ENCODE measurements around the gene MAGI3.
"Not testable (repeated sequence)": the region's sequence is repeated elsewhere in the genome, so short reads cannot be mapped to it uniquely, and the experiment has no call there.

MAGI3 gene

DNA sequence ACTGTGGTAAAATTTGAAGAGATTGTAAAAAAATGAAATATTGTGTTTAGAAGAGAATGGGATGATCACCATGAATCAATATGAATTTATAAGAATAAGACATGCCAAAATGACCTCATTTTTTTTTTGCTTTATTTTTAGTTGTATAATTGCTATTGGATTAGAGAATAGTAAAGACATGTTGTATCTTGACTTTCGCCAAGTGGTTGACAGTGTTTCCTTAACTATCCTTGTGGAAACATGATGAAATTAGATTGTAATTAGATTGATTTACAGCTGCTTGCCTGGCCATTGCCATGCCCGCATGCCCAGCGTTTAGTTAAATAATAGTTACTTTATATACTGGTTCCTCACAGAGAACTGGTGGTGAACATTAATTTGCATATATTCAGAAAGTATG, 154.9 kb downstream of the MAGI3 start:
- no peak for TF ChIP-seq JUND (IDR thresholded peaks at IDR 0.05; ENCODE audit: low read depth)
- in situ Hi-C loops (cut with HindIII; ENCODE audit: low pct_unique_long_range_greater_than_20kb, low sequenced_read_pairs): no loop called here
- no peak for DNase-seq (ENCODE audit: low read depth in 1 of 2, low spot score in 1 of 2)

DNA sequence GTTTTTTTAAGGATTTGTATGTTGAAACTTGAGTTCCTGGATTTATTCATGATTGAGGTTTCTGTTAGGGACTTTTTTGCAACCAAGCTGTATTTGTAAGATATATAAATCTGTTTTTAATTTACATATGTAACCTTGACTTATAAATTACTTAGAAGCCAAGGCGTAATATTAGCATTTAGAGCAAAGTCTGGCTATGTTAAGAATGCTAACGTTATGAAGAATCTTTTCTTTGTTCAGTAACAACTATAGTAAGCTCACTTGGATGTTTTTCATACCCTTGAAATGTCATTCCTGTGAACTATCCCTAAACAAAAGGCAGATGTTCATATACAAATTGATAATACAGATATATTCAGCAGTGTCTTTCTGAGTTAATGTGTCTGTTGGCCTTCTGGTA, 155.3 kb downstream of the MAGI3 start:
- TF ChIP-seq JUND (IDR thresholded peaks at IDR 0.05; ENCODE audit: low read depth): no peak
- in situ Hi-C loops (cut with HindIII; ENCODE audit: low pct_unique_long_range_greater_than_20kb, low sequenced_read_pairs): no loop called here
- DNase-seq (ENCODE audit: low read depth in 1 of 2, low spot score in 1 of 2): no peak

DNA sequence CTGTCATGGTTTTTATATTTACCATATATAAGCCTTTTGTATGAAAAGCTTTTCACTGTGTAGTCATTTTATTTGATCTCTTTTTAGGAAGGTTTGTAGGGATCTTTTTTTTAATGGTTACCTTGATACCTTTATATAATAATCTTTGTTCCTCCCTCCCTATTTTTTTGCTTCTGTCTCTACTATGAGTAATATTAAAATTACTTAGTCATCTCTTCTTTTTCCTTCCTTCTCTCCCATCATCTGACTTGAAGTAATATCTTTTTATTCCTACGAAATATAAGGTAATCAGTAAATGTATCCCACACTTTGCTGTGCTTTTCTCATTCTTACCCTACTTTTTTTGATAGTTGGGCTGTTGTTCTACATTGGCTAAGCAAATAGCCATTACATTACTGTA, 161.4 kb downstream of the MAGI3 start:
- DNase-seq (ENCODE audit: low read depth in 1 of 2, low spot score in 1 of 2): no peak
- in situ Hi-C loops (cut with HindIII; ENCODE audit: low pct_unique_long_range_greater_than_20kb, low sequenced_read_pairs): no loop called here

DNA sequence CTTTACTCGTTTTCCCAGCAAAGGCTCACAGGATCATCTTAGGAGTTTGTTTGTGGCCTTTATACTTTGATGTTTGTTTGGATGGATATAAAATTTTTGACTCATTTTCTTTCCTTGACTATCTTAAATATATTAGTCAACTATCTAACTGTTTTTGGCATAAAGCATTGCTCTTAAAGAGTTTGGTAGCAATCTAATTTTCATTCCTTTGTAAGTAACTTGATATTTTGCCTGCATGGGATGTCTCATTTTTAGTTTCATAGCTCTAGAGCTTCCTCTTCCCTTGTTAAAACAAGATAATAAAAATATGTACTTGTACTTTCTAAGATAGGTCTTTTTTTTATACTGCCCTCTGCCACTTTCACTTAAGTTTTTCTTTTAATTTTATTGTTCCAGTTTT, 161.9 kb downstream of the MAGI3 start:
- in situ Hi-C loops (cut with HindIII; ENCODE audit: low pct_unique_long_range_greater_than_20kb, low sequenced_read_pairs): no loop called here
- no peak for DNase-seq (ENCODE audit: low read depth in 1 of 2, low spot score in 1 of 2)

More for the DNA sequence above, 161.4 kb downstream of the MAGI3 start:
- no peak for TF ChIP-seq JUND (IDR thresholded peaks at IDR 0.05; ENCODE audit: low read depth)

DNA sequence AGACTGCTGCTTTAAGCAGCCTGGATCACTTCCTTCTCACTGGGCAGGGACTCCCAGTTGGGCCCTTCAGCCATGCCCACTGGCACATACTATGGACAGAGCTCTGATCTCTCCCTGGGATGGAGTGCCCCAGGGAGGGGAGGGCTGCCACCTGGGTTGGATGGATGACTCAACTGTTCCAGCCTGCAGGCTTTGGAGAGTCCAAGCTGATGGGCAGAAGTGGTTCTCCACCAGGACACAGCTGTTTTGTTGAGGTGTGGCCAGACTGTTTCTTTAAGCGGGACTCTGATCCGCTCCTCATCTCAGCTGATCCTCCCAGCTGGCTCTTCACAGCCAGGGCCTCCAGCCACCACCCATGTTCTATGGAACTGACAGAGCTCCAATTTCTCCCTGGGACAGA, 166.9 kb downstream of the MAGI3 start:
- in situ Hi-C loops (cut with HindIII; ENCODE audit: low pct_unique_long_range_greater_than_20kb, low sequenced_read_pairs): no loop called here
- no peak for DNase-seq (ENCODE audit: low read depth in 1 of 2, low spot score in 1 of 2)
- TF ChIP-seq JUND (IDR thresholded peaks at IDR 0.05; ENCODE audit: low read depth): no peak

More for the DNA sequence above, 161.9 kb downstream of the MAGI3 start:
- TF ChIP-seq JUND (IDR thresholded peaks at IDR 0.05; ENCODE audit: low read depth): no peak

DNA sequence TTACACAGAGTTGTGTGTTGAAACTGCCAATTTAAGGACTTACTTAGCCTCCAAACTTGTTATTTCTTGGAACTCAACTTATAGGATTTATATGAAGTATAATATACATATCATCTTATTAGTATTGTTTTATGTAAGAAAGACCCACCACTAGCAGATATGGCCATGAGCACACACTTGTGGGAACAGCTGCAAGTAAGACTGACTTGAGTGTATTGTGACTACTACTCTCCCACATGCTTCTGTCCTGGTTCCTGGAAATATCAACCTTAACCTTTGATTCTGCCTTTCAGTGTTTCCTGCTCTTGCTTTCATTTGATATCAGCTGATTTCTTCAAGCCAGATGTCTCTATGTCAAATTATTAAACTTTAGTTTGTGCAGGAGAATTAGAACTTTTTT, 175.3 kb downstream of the MAGI3 start:
- in situ Hi-C loops (cut with HindIII; ENCODE audit: low pct_unique_long_range_greater_than_20kb, low sequenced_read_pairs): no loop called here
- TF ChIP-seq JUND (IDR thresholded peaks at IDR 0.05; ENCODE audit: low read depth): no peak
- DNase-seq (ENCODE audit: low read depth in 1 of 2, low spot score in 1 of 2): no peak

DNA sequence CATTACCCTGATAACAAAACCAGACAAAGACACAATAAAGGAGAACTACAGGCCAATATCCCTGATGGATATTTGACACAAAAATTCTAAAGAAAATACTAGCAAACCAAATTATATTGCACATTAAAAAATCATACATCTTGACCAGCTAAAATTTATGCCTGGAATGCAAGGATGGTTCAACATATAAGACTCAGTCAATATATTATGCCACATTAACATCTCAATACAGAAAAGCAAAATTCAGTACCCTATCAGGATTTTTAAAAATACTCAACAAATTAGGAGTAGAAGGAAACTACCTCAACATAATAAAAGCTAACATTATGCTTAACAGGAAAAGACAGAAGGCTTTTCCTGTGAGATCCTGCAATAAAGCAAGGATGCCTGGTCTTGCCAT, 177.1 kb downstream of the MAGI3 start:
- in situ Hi-C loops (cut with HindIII; ENCODE audit: low pct_unique_long_range_greater_than_20kb, low sequenced_read_pairs): no loop called here
- no peak for DNase-seq (ENCODE audit: low read depth in 1 of 2, low spot score in 1 of 2)
- TF ChIP-seq JUND (IDR thresholded peaks at IDR 0.05; ENCODE audit: low read depth): no peak

DNA sequence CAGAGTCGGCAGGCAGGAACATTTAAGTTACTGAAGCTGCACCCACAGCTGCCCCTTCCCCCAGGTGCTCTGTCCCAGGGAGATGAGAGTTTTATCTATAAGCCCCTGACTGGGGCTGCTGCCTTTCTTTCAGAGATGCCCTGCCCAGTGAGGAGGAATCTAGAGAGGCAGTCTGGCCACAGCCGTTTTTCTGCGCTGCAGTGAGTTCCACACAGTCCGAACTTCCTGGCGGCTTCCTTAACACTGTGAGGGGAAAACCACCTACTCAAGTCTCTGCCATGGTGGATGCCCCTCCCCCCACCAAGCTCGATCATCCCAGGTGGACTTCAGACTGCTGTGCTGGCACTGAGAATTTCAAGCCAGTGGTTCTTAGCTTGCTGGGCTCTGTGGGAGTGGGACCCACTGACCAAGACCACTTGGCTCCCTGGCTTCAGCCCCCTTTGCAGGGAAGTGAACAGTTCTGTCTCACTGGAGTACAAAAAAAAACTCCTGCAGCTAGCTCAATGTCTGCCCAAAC, 185.5 kb downstream of the MAGI3 start:
- DNase-seq (ENCODE audit: low read depth in 1 of 2, low spot score in 1 of 2); in situ Hi-C loops (cut with HindIII; ENCODE audit: low pct_unique_long_range_greater_than_20kb, low sequenced_read_pairs): not testable (repeated sequence)

DNA sequence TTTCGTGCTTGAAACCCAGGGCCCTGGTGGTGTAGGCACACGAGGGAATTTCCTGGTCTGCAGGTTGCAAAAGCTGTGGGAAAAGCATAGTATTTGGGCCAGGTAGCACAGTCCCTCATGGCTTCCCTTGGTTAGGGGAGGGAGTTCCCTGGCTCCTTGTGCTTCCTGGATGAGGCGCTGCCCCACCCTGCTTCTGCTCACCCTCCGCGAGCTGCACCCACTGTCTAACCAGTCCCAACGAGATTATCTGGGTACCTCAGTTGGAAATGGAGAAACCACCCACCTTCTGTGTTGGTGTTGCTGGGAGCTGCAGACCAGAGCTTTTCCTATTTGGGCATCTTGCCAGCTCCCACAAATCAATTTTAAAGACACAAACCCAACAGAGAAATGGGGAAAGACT, 186.0 kb downstream of the MAGI3 start:
- peak in 1 of 2 experiments; percentile 2 for DNase-seq (ENCODE audit: low read depth in 1 of 2, low spot score in 1 of 2)
- no peak for TF ChIP-seq JUND (IDR thresholded peaks at IDR 0.05; ENCODE audit: low read depth)
- in situ Hi-C loops (cut with HindIII; ENCODE audit: low pct_unique_long_range_greater_than_20kb, low sequenced_read_pairs): no loop called here

DNA sequence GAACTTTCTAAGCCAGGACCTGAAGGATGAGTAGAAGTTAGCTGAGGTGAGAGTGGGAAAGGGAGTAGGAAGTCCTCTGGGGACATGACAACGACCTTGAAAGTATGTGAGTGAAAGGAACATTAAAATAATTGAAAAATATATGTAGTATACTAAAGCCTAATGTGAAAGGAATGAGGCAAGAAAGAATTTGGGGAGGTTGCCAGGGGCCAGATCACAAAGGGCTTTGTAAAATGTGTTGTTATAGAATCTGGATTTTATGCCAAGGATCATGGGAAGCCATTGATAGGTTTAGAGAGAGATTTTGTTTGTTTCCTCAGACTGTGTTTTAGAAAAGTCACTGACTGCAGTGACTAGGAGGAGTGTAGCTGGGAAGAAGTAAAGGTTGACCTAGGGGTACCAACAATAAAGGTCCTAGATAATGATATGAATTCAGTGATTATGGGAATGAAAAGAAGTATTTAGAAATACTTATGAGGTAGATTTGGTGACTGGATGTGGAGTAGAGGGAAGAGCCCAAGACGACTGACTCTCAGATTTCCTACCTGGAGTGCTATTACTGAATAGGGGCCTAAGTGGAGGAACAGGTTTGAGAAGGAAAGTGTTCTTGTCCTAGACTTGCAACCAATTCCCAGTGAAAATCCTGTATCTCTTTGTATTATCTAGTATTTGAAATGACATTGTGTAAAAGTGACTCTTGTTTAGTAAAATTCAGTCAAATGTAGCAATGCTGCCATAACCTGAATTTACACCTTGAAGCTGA, 189.1 kb downstream of the MAGI3 start:
- peak in 1 of 2 experiments; percentile 61 for DNase-seq (ENCODE audit: low read depth in 1 of 2, low spot score in 1 of 2)
- in situ Hi-C loops (cut with HindIII; ENCODE audit: low pct_unique_long_range_greater_than_20kb, low sequenced_read_pairs): no loop called here
- TF ChIP-seq JUND (IDR thresholded peaks at IDR 0.05; ENCODE audit: low read depth): no peak

DNA sequence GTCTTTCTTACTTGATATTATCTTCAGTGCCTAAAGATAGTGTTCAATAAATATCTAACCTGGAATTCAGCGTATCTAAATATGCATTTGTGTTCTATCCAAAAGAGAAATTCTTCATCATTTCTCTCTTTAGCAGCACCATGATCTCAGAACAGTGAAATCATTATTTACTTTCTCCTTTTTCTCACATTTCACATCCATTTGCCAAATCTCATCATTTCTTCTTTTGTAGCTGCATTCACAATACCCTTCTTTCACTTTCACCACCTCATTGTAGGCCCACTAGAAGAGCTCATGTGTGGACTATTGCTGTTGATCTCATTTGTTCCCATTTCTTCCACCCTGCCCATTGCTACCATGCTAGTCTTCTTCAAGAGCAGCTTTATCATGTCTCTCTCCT, 191.0 kb downstream of the MAGI3 start:
- no peak for DNase-seq (ENCODE audit: low read depth in 1 of 2, low spot score in 1 of 2)
- no peak for TF ChIP-seq JUND (IDR thresholded peaks at IDR 0.05; ENCODE audit: low read depth)
- in situ Hi-C loops (cut with HindIII; ENCODE audit: low pct_unique_long_range_greater_than_20kb, low sequenced_read_pairs): no loop called here

DNA sequence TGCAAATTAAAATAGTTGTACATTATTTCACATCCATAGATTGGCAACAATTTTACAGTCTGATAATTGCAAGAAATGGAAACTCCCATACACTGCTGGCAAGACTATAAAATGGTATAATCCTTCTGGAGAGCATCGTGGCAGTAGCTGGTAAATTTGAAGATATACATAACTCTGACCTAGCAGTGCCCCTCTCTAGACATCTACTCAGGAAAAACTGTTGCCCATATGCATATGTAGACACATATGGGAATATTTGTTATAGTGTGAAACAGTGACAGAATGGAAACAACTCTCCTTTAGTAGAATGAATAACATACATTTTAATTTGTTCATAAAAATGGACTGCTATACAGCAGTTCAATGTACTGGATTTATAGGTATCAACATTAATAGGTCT, 191.8 kb downstream of the MAGI3 start:
- DNase-seq (ENCODE audit: low read depth in 1 of 2, low spot score in 1 of 2): no peak
- in situ Hi-C loops (cut with HindIII; ENCODE audit: low pct_unique_long_range_greater_than_20kb, low sequenced_read_pairs): no loop called here
- no peak for TF ChIP-seq JUND (IDR thresholded peaks at IDR 0.05; ENCODE audit: low read depth)

DNA sequence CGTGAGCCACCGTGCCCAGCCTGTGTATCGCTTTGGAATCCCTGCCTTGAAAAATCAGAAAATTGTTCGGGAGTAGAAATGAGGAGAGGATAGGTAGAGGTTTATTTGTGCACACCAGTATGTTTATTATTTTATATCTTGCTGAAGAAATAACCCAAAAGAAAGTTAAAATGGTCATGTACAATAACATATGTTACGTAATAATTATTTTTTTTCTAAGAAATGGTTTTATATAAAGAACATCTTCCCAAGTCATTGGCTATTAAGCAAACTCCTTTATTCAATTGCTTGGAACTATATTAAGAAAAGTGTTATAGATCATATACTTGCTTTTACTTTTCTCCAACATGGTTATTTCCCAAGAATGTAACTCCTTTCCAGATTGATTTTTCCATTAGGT, 197.2 kb downstream of the MAGI3 start:
- TF ChIP-seq JUND (IDR thresholded peaks at IDR 0.05; ENCODE audit: low read depth): no peak
- in situ Hi-C loops (cut with HindIII; ENCODE audit: low pct_unique_long_range_greater_than_20kb, low sequenced_read_pairs): no loop called here
- no peak for DNase-seq (ENCODE audit: low read depth in 1 of 2, low spot score in 1 of 2)

DNA sequence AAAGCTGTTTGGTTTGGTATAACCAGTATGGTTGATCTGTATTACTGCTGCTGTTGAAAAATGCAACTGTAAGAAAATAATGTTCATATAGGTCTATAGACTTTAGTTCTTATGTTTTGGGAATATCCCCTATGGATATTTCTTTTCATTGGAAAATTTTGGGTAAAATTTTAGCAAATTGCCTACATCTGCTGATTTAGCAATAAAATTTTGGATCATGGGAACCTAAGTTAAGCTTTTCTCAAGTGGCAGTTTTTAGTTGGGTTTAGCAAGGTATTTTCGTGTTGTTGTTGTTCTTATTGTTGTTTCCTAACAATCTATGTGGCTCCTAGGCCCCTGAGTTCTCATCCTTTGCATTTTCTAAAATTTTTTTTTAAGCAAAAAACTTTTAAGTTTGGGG, 201.9 kb downstream of the MAGI3 start:
- no peak for TF ChIP-seq JUND (IDR thresholded peaks at IDR 0.05; ENCODE audit: low read depth)
- DNase-seq (ENCODE audit: low read depth in 1 of 2, low spot score in 1 of 2): no peak
- in situ Hi-C loops (cut with HindIII; ENCODE audit: low pct_unique_long_range_greater_than_20kb, low sequenced_read_pairs): no loop called here

Data from T47D (cell line).